MV-4-11 (cell line): ENCODE measurements around the gene DOLPP1.
"Not testable (repeated sequence)": the region's sequence is repeated elsewhere in the genome, so short reads cannot be mapped to it uniquely, and the experiment has no call there.

ENCODE experiments used
- DNase-seq: peaks from one replicate; lab custom pipeline; 2025; lab: John Stamatoyannopoulos, UW

The DOLPP1 gene, protein sequence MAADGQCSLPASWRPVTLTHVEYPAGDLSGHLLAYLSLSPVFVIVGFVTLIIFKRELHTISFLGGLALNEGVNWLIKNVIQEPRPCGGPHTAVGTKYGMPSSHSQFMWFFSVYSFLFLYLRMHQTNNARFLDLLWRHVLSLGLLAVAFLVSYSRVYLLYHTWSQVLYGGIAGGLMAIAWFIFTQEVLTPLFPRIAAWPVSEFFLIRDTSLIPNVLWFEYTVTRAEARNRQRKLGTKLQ

DNA sequence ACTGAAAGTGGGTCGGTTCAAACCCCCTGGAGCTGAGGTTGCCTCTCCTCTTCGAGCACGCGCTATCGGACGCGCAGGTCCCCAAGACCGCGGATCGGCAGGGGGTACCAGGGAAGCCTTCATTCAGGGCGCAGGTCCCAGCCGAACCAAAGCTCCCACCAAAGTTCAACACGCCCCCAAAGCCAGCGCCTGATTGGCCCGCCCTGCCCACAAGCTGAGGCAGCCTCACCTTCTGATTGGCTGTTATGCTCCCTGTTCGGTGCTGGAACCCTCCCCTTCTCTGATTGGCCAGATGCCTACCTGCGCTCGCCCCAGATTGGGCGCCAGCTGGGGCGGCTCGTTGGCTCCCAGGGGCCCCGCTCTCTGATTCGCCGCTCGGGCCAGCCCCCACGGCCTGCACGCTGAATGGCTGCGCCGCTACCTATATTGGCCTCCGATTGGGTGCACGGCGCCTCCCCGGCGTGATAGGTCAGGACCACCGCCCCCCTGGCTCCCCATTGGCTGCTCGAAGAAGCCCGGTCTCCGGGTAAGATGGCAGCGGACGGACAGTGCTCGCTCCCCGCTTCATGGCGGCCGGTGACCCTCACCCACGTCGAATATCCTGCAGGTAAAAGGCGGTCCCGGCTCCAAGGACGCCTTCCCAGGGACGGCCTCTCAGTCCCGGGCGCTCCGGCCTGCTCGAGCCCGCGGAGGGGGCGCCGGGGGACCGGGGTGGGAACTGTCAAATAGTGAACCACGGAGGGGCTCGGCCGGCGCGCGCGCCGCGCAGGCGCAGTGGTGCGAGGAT is at the start of gene DOLPP1:
DOLPP1 (plus strand) TSS at position 511 of the 787 bp plus-strand sequence; CDS start at position 532, 21 bp downstream.
- DNase-seq: peak; percentile 98

DNA sequence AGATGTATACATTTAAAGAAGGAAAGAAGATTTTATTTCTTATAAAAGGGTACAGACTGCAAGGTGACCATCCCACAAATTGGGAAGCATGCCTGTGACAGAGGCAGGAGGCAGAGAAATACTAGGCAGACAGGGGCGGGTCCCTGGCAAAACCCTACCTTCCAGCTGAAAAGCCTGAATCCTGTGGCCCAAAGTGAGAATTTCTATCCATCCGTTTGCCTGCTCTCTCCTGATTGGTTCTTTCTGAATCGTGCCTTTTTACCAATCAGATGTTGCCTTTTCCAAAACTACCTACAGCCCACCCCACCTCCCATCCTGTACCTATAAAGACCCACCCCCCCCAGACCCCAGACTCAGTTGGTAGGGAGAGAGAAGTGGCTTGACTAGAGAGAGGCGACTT is 49.4 kb upstream of the DOLPP1 start:
- DNase-seq: no peak

DNA sequence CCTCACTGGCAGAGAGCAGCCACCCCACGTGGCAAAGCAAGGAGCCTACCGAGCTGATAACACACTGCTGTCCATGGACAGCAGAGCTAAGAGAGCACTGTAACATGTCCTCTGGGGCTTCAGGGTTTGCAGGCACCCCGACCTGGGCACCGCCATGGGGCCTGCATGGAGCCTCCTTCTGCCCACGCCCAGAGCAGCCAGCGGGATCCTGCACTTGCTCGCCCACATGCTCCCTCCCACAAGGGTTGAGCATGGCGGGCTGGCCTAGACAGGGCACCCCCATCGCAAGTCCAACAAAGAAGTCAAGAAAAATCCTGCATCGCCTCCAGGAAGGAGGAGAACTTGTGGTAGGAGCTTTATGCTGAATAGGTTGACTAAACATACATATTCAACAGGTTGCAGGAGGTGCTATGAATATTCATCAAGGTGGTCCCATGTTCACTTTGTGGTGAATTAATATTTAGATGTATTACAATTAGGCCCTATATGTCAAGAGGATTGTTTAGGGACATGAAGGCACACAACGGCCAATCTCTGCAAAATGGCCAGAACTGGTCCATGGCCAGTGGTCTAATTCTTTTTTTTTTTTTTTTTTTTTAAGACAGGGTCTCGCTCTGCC is 48.3 kb upstream of the DOLPP1 start:
- DNase-seq: no peak

DNA sequence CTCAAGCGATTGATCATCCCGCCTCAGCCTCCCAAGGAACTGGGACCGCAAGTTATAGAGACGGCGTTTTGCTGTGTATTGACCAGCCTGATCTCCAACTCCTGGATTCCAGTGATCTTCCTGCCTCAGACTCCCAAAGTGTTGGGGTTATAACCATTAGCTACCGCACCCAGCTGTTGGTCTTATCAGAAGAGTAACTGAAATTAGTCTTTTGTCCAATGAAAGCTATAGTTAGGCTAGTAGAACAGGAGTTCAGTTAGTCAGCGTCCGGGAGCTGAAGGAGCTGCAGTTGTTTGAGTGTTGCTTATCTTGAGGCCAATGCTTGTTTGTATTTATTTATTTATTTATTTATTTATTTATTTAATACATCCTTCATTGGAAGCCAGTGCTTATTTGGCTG is 47.7 kb upstream of the DOLPP1 start:
- no peak for DNase-seq

DNA sequence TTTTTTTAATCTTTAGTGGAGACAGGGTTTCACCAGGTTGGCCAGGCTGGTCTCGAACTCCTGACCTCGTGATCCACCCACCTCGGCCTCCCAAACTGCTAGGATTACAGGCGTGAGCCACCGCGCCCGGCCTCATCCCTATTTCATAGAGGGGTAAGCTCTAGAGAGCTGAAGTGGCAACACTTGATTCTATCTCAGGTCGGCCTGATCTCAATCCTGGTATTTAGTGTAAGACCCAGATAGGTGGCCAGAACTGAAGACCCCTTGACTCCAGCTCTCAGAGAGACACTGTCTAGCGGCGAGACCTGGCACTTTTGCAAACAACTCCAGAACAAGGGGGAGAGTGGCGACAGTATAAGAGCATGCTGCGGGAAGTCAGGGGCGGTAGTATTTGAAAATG is 45.1 kb upstream of the DOLPP1 start:
- DNase-seq: not testable (repeated sequence)

DNA sequence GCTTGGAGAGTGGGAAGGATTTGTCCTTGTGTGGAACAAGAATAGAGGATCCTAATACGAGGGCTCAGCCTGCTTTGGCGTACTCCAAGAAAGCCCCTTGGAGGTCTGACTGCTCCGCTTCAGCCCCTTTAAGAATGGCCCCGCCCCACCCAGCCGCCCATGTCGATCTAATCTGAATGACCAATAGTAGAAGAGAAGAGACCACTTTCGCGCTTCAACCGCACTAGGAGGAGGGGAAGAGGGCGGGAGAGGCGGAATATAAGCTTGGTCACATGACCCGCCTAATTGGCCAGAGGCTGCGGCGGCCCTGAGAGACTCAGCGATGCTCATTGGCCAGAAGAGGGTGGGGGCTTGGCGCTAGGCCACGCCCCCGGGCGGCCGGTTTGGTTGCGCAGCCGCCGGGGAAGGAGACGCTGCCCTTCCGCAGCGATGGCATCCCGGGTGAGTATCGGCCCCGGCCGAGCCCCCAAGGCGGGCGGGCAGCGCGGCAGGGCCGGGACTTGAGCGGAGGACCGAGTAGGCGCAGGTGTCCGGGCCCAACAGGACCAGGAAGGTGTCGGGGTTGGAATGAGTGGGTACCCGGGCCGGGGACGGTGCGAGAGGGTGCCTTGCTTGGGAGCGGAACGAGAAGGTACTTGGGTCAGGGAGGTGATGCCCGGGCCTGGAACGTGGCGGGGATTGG is 44.5 kb upstream of the DOLPP1 start, which contains the start of gene MIGA2:
MIGA2 (plus strand) TSS at position 386 of the 682 bp plus-strand sequence. CDS start 3,969 bp downstream, outside the sequence.
- peak; percentile 99 for DNase-seq

DNA sequence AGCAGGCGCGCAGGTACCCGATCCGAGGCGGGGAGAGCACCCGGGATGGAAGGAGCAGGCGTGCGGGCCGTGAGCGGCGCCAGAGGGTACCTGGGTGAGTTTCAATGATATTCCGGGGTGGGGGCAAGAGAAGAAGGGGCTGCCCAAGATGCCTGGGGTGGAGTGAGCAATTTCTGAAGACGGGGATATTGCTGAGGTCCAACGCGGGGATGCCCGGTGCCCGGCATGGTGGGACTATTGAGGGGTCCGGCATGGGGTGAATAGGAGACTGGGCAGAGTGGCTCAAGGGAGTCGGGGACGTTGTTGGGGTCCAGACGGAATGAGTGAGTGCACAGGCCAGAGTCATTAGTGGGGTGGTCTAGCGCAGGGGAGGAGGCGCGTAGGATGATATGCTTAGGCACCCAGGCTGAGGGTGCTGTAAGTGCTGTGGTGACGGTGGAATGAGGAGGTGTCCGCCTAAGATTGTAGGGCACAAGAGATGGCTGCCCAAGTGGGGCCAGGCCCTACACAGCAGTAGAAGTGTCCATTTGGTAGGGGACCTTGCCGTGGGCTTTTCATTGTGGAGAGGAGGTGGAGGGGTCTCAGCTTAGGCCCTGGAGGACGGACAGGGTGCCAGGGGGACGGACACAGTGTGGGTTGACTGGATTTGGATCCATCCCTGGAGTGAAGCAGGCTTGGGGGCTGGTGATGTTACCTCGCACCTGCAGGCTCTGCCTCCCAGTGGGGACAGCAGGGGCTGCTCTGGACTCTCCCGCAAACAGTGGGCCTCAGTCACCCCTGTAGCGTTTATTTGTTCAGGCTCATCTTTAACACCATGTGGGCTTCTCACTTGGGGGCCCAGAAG is 43.8 kb upstream of the DOLPP1 start:
- DNase-seq: no peak

DNA sequence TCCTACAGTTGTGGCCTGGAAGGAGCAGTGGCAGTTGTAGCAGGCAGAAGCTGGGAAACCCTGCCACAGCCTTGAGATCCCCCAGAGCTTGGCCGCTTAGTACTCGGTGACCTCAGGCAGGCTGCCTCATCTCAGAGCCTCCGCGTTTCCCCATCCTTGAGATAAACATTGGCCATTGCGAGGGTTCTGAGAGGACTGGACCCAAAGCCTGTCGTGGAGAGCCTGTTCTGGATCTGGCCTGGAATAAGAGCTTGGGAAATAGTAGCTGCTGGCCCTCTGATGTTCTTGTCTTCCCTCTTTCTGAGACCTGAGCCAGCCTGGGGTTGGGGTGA is 43.2 kb upstream of the DOLPP1 start:
- no peak for DNase-seq

DNA sequence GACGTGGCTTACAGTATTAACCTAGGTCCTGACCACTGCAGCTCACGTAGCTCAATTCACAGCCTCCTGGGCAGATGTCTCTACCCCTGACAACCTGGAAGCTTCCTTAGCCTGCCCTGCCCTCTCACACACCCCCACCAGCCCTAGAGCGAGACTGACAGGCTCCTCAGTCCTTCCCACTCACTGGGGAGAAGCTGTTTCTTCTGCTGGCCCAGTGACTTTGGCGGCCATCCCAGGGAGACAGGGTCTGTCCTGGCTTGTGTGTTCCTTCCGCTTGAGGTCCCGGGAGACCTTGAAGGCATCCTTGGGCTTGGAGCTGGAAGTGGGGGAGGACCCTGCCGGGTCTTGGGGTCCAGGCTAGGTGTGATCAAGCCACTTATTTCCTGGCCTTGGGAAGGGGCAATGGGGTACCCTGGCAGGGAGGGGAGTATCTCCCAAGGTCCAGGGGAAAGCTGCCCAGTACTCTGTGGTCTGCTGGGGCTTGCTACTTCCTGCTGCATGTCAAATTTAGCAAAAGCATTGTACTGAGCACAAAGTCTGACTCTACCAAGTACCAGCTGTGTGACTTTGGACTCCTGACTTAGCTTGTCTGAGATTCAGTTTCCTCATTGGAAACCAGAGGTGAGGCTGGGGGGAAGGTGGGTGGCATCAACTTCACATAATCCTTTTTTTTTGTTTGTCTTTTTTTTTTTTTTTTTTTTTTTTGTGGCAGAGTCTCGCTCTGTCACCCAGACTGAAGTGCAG is 42.6 kb upstream of the DOLPP1 start:
- no peak for DNase-seq

DNA sequence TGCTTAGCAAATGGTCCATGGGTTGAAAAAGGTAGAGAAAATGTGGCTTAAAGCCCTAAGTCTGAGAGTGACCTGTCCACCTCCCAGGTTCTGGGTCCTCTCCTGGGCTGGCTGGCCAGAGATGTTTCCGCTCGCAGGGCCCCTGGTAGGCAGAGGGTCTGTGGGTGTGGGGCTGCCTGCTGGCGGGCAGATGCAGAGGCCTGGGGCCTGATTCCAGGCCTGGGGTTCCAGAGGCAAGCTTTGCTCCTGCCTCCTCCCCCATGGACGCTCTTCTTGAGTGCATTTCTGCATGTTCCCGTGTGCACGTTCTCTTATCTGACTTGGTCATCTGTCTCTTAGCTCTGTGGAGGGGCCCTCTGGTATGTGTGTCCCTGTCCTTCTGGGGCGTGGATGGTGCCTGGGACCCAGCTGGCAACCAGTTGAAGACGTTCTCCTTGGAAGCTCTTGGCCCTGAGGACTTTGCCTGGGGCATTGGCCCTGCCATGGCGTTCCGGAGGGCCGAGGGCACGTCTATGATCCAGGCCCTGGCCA is 40.7 kb upstream of the DOLPP1 start:
- DNase-seq: no peak

DNA sequence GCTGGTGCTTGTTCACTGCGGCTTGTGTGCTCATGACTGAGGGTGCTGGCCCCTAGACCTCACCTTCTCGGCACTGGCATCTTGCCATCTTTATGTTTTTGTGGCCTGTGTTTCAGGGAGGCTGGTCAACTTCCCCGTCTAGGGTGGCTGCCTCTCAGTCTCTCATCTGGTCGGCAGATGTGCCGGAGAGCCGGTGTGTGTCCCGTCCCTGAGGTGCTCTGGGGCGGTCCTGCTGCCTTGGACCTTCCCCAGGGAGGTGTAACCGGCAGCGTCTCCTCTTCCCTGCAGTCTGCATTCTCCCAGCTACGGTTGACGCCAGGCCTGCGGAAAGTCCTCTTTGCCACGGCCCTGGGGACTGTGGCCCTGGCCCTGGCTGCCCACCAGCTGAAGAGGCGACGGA is 38.9 kb upstream of the DOLPP1 start:
- DNase-seq: no peak

DNA sequence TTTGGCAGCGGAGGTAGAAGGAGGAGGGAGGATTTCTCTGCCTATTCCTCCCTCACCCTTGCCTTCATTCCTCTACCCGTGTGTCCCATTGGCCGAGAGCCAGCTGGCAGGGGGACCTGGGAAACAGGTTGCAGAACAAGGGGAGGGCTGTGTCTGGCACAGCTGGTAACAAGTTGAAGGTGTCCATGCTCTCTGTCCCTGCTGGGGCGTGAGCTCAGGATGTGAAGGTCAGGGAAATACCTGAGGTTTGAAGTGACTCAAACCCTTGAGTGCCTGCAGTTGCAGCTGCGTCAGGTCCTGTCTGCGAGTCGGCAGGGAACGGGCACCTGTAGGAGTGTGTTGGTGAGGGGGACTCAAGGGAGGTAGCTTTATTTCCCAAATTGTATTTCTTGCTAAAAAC is 28.3 kb upstream of the DOLPP1 start:
- no peak for DNase-seq

DNA sequence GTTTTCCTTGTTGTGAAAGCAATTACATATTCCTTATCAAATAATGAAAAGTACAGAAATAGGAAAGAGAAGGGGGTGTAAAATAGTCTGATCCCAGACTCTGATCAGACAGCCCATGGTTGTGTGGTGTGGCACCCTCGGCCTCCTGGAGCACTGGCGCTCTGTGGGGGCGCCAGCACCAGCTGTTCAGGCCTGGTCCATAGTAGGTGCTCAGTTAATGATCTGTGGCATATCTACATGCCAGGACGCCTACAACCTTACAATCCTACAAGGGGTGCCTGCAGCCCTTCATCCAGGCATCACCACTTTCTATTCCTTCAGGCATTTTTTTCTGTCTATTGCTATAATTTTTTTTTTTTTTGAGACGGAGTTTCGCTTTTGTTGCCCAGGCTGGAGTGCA is 27.9 kb upstream of the DOLPP1 start:
- peak; percentile 35 for DNase-seq

DNA sequence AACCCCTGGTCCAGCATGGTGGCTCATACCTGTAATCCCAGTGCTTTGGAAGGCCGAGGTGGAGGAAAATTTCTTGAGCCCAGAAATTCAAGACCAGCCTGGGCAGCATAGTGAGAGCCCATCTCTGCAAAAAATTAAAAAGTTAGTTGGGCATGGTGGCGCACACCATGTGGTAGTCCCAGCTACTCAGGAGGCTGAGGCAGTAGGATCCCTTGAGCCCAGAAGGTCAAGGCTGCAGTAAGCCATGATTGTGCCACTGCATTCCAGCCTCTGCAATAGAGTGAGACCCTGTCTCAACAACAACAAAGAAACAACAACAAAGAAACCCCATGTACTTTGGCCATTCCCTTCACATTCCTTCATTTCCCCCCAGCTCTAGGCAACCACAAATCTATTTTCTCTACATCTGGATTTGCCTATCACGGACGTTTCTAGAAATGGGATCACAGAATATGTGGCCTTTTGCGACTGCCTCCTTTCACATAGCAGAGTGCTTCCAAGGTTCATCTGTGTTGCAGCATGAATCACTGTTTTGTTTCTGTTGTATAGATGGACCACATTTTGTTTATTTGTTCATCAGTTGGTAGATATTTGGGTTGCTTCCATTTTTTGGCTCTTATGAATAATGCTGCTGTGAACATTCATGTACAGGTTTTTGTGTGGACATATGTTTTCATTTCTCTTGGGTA is 26.6 kb upstream of the DOLPP1 start:
- DNase-seq: no peak

DNA sequence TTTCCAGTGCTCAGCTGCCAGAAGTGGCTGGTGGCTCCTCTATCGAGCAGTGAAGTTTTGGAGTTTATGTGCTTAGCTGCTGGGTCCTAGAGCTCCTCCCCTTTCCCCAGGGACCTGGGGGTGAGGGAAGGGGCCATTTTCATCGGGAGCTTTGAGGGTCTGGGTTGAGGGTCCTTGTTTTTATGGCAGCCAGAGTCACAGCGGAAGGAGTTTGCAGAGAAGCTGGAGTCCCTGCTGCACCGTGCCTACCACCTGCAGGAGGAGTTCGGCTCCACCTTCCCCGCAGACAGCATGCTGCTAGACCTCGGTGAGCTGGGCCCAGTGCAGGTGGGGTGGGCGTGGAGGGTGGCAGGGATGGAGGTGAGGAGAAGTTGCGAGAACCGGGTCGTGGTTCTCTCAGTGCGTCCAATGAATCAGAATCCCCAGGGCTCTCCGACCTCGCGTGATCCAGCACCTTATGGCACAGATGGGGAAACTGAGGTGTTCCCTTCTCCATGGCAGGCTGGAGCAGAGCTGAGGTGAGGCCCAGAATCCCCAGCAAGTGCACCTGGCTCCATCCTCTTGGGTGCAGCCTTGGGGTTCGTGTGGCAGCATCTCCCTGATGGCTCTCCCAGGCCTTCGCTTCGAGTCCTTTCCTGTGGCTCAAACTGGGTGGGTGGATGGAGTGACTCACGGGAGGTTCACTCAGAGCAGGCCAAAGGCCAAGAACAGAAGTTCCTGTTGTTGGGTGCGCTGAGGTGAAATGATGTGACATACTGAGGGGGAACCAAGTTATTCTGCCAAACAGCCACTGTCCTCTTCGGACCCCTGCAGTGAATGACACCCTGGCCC is 21.7 kb upstream of the DOLPP1 start:
- DNase-seq: peak; percentile 60

DNA sequence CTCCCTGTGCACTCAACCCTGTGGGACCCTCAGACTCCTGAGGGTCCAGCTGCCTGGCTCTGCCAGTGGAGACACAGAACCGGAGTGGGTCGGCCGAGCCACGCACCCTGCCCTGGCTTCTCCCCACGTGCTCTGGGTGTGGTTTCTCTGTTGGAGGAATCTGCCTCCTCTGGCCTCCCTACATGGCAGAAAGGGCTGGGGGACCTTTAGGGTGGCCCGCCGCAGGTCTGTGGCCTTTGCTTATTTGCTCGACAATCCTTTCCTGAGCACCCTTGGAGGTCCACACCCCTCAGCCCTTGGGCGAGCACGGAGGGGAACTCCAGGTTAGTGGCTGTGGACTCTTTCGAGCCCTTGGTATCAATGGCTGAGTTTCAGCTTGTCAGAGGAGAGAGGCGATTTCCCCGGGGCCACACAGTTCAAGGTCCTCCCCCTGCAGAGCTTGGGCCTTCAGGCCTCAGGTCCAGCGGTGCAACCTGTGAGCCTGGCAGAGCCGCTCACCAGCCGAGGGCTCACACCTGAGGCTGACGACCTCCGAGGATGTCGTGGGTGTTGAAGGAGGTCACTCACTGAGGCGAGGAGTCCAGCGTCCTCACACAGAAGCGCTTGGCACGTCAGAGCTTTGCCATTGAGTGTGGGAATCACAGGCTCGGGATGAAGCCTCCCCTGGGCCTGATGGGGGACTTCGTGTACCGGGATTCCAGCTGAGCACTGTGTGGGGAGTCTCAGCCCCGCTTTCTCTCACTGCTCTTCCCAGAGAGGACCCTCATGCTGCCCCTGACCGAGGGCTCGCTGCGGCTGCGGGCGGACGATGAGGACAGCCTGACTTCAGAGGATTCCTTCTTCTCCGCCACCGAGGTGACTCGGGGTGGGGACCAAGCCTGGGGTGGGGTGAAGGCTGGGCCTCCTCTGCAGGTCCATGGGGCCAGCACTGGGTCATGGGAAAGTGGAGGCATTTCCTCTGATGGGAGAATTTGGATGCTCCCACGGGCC is 20.8 kb upstream of the DOLPP1 start:
- no peak for DNase-seq

DNA sequence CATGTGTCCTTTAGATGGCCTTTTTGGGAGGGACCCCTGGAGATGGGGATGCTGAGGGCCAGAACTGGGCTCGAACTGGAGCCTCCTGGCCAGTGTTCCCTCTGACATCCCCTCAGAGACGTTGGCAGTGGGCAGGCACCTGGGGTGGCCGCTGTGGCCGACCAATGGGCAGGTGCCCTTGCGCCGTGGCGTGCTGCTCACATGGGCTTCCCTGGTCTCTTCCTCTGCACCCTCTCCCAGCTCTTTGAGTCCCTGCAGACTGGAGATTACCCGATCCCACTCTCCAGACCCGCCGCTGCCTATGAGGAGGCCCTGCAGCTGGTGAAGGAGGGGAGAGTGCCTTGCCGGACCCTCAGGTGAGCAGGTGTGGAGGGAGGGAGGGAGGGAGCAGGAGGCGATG is 19.9 kb upstream of the DOLPP1 start:
- no peak for DNase-seq

DNA sequence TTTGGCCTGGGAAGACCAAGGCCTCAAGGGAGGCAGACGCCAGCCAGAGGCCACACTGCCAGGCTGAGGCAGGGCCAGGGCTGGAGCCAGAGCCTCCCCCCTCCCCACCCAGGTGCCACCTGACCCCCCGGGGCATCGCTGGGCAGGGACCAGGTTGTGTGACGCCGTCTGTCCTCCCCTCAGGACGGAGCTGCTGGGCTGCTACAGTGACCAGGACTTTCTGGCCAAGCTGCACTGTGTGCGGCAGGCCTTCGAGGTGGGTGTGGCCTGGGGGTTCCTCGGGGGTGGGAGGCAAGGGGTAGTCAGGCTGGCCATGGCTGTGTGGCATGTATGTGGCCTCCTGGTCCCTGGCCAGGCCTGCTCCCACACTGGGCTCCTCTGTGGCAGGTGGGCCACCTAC is 17.9 kb upstream of the DOLPP1 start:
- DNase-seq: no peak
